Endothelial cell of umbilical vein (primary cell): ENCODE data around the gene NUP214. TPM values are rescaled to one million over a fixed set of nuclear protein-coding genes. Genes with fewer than 3 reads are reported as not detected.

Experiments used
- BruUV-seq: library from RNA; stranded (reverse); fragments of 400-500 nt; replicated peaks from 2 replicates; lab custom pipeline; 2021; lab: Mats Ljungman, UMichigan
- CTCF ChIA-PET: fragments of 300-600, 350-600 bp; sonication (Branson Sonifier 250); formaldehyde crosslinking; loops from one replicate; lab custom pipeline; 2021; ENCODE audit warnings: antibody characterized with exemption, inconsistent platforms; lab: Charles Lee
- POLR2A ChIA-PET: fragments of 300-600, 350-600 bp; sonication (Branson Sonifier 250); formaldehyde crosslinking; loops from one replicate; lab custom pipeline; 2021; ENCODE audit warnings: antibody characterized with exemption, inconsistent platforms; lab: Charles Lee
- DNase-seq: peaks from one replicate; pipeline ENCODE4 v3.0.0-alpha.2; 2011; ENCODE audit warnings: low read depth, low spot score
- FAIRE-seq: peaks from 2 replicates; lab custom pipeline; 2011; peaks lifted over from hg19 to GRCh38; lab: Jason Lieb, UNC
- H2AFZ ChIP-seq: 2 replicates; pipeline ENCODE4 v1.6.0; 2012; ENCODE audit warnings: low read depth, low read length, control low read depth, inconsistent platforms
- H3K27ac ChIP-seq: 2 replicates; pipeline ENCODE4 v1.5.1; 2011; ENCODE audit warnings: low read depth, mild to moderate bottlenecking, control low read depth, low read length, moderate library complexity; ENCODE audit not compliant: insufficient read depth
- H3K27me3 ChIP-seq, 2 experiments: 2 replicates each; pipeline versions ENCODE4 v1.6.0 to v1.6.1; 2011; ENCODE audit warnings: low read length in 2 of 2, mixed read lengths in 1 of 2; ENCODE audit not compliant: control insufficient read depth in 2 of 2, insufficient read depth in 2 of 2
- H3K36me3 ChIP-seq, 2 experiments: 2 replicates in 1 of 2; 3 replicates in 1 of 2; pipeline ENCODE4 v1.5.1; 2011; ENCODE audit warnings: low read length in 2 of 2, mild to moderate bottlenecking in 1 of 2, moderate library complexity in 1 of 2; ENCODE audit not compliant: control insufficient read depth in 2 of 2, insufficient read depth in 2 of 2; ENCODE audit errors: extremely low read depth in 1 of 2
- H3K4me1 ChIP-seq: 3 replicates; pipeline ENCODE4 v1.5.1; 2011; ENCODE audit warnings: mild to moderate bottlenecking, low read length; ENCODE audit not compliant: control insufficient read depth, insufficient read depth; ENCODE audit errors: extremely low read depth
- H3K4me2 ChIP-seq: 2 replicates; pipeline ENCODE4 v1.6.1; 2011; ENCODE audit warnings: low read length, control low read depth, mixed read lengths; ENCODE audit not compliant: insufficient read depth
- H3K4me3 ChIP-seq, 3 experiments: fragments of 200-600 bp in 1 of 3; sonication (generic), shearing (Covaris generic) in 1 of 3; replicated peaks in 1 of 3; 2 replicates each; pipeline ENCODE4 v1.5.1; 2011 to 2016; ENCODE audit warnings: control low read depth in 3 of 3, low read length in 3 of 3, mild to moderate bottlenecking in 2 of 3, inconsistent platforms in 1 of 3, low read depth in 1 of 3, moderate library complexity in 1 of 3; ENCODE audit not compliant: insufficient read depth in 1 of 3
- H3K79me2 ChIP-seq: 2 replicates; pipeline ENCODE4 v1.6.0; 2012; ENCODE audit warnings: low read length, inconsistent platforms; ENCODE audit not compliant: control insufficient read depth, insufficient read depth
- H3K9ac ChIP-seq: replicated peaks from 2 replicates; pipeline ENCODE3; 2011; ENCODE audit warnings: low read length, control low read depth; ENCODE audit not compliant: insufficient read depth; ENCODE audit errors: extremely low read depth
- H3K9me1 ChIP-seq: replicated peaks from 3 replicates; pipeline ENCODE4 v1.6.0; 2011; ENCODE audit warnings: mild to moderate bottlenecking, low read length; ENCODE audit not compliant: control insufficient read depth, insufficient read depth; ENCODE audit errors: extremely low read depth
- H3K9me3 ChIP-seq: replicated peaks from 2 replicates; pipeline ENCODE4 v1.5.1; 2012; ENCODE audit warnings: low read length, inconsistent platforms; ENCODE audit not compliant: control insufficient read depth, insufficient read depth
- H4K20me1 ChIP-seq: replicated peaks from 2 replicates; pipeline ENCODE3; 2011; ENCODE audit warnings: mild to moderate bottlenecking, low read length; ENCODE audit not compliant: control insufficient read depth, insufficient read depth; ENCODE audit errors: extremely low read depth
- EZH2 ChIP-seq: IDR thresholded peaks from 2 replicates; pipeline ENCODE4 v1.6.1; 2012; ENCODE audit warnings: borderline replicate concordance, low read depth, mild to moderate bottlenecking, moderate library complexity, low read length, inconsistent platforms; ENCODE audit not compliant: severe bottlenecking
- FOS ChIP-seq: IDR thresholded peaks from 2 replicates; pipeline ENCODE4 v1.6.1; 2011; ENCODE audit warnings: mild to moderate bottlenecking, low read length, moderate library complexity, borderline replicate concordance; ENCODE audit not compliant: insufficient read depth
- GATA2 ChIP-seq: IDR thresholded peaks from 2 replicates; pipeline ENCODE4 v1.7.0; 2011; ENCODE audit warnings: low read depth, mild to moderate bottlenecking, moderate library complexity, mixed read lengths, low read length; ENCODE audit not compliant: insufficient read length, insufficient read depth
- JUN ChIP-seq: IDR thresholded peaks from 2 replicates; pipeline ENCODE4 v1.6.1; 2011; ENCODE audit warnings: borderline replicate concordance, low read depth; ENCODE audit not compliant: insufficient read length, insufficient read depth
- MYC ChIP-seq: IDR thresholded peaks from one replicate; pipeline ENCODE4 v1.6.1; 2011; ENCODE audit warnings: mild to moderate bottlenecking, low read depth, low read length
- POLR2A ChIP-seq: IDR thresholded peaks from 2 replicates; pipeline ENCODE4 v1.6.1; 2012; ENCODE audit warnings: low read depth, mild to moderate bottlenecking, control low read depth, low read length
- POLR2AphosphoS5 ChIP-seq: IDR thresholded peaks from 2 replicates; pipeline ENCODE4 v1.6.1; 2012; ENCODE audit warnings: low read depth, mild to moderate bottlenecking, control low read depth, low read length, moderate library complexity; ENCODE audit not compliant: insufficient read depth
- dilution Hi-C: fragments of 300-500 bp; cut with MboI; formaldehyde crosslinking; loops from one replicate; pipeline ENCODE4 v1.15.0; 2019; ENCODE audit warnings: low sequenced_read_pairs; ENCODE audit not compliant: extremely low pct_ligation_motif_present
- intact Hi-C: fragments of 100-400 bp; cut with micrococcal nuclease; formaldehyde crosslinking; loops from one replicate; pipeline ENCODE4 v1.10.0; 2022
- polyA plus RNA-seq, 4 experiments: library from polyadenylated mRNA; depleted of rRNA in 3 of 4; stranded (reverse) in 3 of 4; unstranded in 1 of 4; fragments of >200 nt; gene quantifications; 2 replicates each; pipeline versions ENCODE4 v1.2.1 to v1.2.3, GENCODE V29; 2011 to 2012; ENCODE audit warnings: missing spikeins in 1 of 4
- total RNA-seq: library from RNA; stranded (reverse); gene quantifications from 2 replicates; pipeline ENCODE4 v1.2.3, GENCODE V29; 2021
- TF ChIP-seq, protein P1 (sequence below), 2 donors: IDR thresholded peaks; 1 replicate in 1 of 2; 2 replicates in 1 of 2; pipeline ENCODE4 v1.5.1; 2011; ENCODE audit warnings: low read length in 2 of 2, mild to moderate bottlenecking in 2 of 2, moderate library complexity in 2 of 2, control low read depth in 1 of 2, inconsistent platforms in 1 of 2, low read depth in 1 of 2; ENCODE audit not compliant: insufficient read depth in 1 of 2; ENCODE audit errors: extremely low read depth in 1 of 2
- TF ChIP-seq, protein P2 (sequence below): IDR thresholded peaks from 2 replicates; pipeline ENCODE4 v1.6.1; 2011; ENCODE audit not compliant: insufficient read depth, insufficient read length

NUP214 gene
- total and polyA plus RNA-seq, 2 donors (not counting 3 experiments of a cell fraction or from before 2014, with no cell fraction given): 28.7 to 65.9 TPM

- Histone ChIP-seq H3K79me2 (no peaks in the 10 kb centered on the region), H2AFZ (no peak overlapping the region), H3K27ac (no peak overlapping the region), H3K27me3 (no peaks in the 10 kb centered on the region), H3K4me2 (no peak overlapping the region), H3K4me1 (no peaks in the 10 kb centered on the region), H3K4me3 (no peak overlapping the region), H3K9me1 (no peaks in the 10 kb centered on the region), H3K9ac (no peak overlapping the region), H3K9me3 (no peaks in the 10 kb centered on the region), H3K36me3 (peaks cover 11 to 23% of the 10 kb centered on the region in 2 experiments), H4K20me1 (no peaks in the 10 kb centered on the region)
- intact Hi-C loops: no loop called here
- no TSS peak for BruUV-seq
- DNase-seq (peak; percentile 11), FAIRE-seq (no peak)
- ChIA-PET POLR2A (interaction anchor here (1.0 kb wide), 1 partner anchor 13 kb away, joined by 3 read pairs; no protein-coding TSS in a partner anchor), CTCF (interaction anchor here (1.0 to 1.8 kb wide), 2 partner anchors 25 to 133 kb away, joined by 3 read pairs; no protein-coding TSS in a partner anchor)
- TF ChIP-seq POLR2A: no peak
- TF ChIP-seq, protein P1, sequence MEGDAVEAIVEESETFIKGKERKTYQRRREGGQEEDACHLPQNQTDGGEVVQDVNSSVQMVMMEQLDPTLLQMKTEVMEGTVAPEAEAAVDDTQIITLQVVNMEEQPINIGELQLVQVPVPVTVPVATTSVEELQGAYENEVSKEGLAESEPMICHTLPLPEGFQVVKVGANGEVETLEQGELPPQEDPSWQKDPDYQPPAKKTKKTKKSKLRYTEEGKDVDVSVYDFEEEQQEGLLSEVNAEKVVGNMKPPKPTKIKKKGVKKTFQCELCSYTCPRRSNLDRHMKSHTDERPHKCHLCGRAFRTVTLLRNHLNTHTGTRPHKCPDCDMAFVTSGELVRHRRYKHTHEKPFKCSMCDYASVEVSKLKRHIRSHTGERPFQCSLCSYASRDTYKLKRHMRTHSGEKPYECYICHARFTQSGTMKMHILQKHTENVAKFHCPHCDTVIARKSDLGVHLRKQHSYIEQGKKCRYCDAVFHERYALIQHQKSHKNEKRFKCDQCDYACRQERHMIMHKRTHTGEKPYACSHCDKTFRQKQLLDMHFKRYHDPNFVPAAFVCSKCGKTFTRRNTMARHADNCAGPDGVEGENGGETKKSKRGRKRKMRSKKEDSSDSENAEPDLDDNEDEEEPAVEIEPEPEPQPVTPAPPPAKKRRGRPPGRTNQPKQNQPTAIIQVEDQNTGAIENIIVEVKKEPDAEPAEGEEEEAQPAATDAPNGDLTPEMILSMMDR (IDR thresholded peaks at IDR 0.05; ENCODE audit: extremely low read depth in 1 of 2, insufficient read depth in 1 of 2, low read depth in 1 of 2, low read length in 2 of 2): peak; percentile 8 to 25
- dilution Hi-C loops: no loop called here
Measured at GRCh38 chr9:131203431-131204218, 78.2 kb downstream of the NUP214 start.

DNA sequence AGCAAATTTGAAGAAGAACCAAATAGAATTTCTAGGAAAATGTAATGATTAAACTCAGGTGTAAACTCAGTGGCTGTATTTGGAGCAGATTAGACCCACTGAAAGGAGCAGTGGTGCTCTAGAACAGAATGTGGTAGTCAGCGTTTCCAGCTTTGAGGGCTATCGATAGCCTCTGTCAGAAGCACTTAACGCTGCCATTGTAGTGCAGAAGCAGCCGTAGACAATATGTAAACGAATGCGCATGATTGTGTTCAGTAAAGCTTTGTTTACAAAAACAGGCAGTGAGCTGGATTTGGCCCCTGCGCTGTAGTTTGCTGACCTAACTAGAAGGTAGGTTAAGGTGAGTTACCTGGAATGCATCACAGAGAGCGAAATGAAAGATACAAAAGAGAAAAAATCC lies 78.9 kb downstream of the NUP214 start:
- H3K36me3 ChIP-seq: peaks cover 11 to 17% of the 10 kb centered on the region in 2 experiments
- H3K4me2 ChIP-seq: no peak overlapping the region
- H3K9me1 ChIP-seq: no peaks in the 10 kb centered on the region
- BruUV-seq: no TSS peak
- H3K27me3 ChIP-seq: no peaks in the 10 kb centered on the region
- no peak overlapping the region for H3K9ac ChIP-seq
- CTCF ChIA-PET: interaction anchor here (1.0 to 2.2 kb wide), 2 partner anchors 11 to 132 kb away, joined by 3 to 7 read pairs; no protein-coding TSS in a partner anchor
- no peaks in the 10 kb centered on the region for H3K9me3 ChIP-seq
- no peaks in the 10 kb centered on the region for H4K20me1 ChIP-seq
- DNase-seq: no peak
- no peak overlapping the region for H3K27ac ChIP-seq
- intact Hi-C loops (no loop called here), dilution Hi-C loops (no loop called here)
- no peak for FAIRE-seq
- no peaks in the 10 kb centered on the region for H3K4me1 ChIP-seq
- no peak overlapping the region for H3K4me3 ChIP-seq
- POLR2A ChIA-PET: interaction anchor here (1.0 kb wide), 1 partner anchor 13 kb away, joined by 3 read pairs; no protein-coding TSS in a partner anchor
- TF ChIP-seq, protein P1 (IDR thresholded peaks at IDR 0.05; ENCODE audit: extremely low read depth in 1 of 2, insufficient read depth in 1 of 2, low read depth in 1 of 2, low read length in 2 of 2): no peak
- TF ChIP-seq POLR2A: no peak
- TF ChIP-seq FOS: no peak
- no peak for TF ChIP-seq POLR2AphosphoS5
- TF ChIP-seq GATA2: no peak
- no peak for TF ChIP-seq JUN
- no peak for TF ChIP-seq EZH2
- TF ChIP-seq, protein P2, sequence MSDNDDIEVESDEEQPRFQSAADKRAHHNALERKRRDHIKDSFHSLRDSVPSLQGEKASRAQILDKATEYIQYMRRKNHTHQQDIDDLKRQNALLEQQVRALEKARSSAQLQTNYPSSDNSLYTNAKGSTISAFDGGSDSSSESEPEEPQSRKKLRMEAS: no peak
- TF ChIP-seq MYC: no peak
- no peak overlapping the region for H2AFZ ChIP-seq
- no peaks in the 10 kb centered on the region for H3K79me2 ChIP-seq
